Coronary artery (tissue), 2 donors: ENCODE measurements around the gene CCDC85A.

Experiments
- DNase-seq: peaks from one replicate; pipeline ENCODE4 v3.0.0-alpha.2; 2017; ENCODE audit warnings: low spot score
- H3K27ac ChIP-seq, 2 donors: fragments of 200-600 bp; sonication (generic); one replicate each; pipeline ENCODE4 v1.5.1; 2016 to 2019
- H3K4me3 ChIP-seq: fragments of 200-600 bp; sonication (generic); 2 replicates; pipeline ENCODE4 v1.5.1; 2016; ENCODE audit warnings: mild to moderate bottlenecking, moderate library complexity
- CTCF ChIP-seq: fragments of 200-600 bp; sonication (generic); IDR thresholded peaks from one replicate; pipeline ENCODE4 v1.5.1; 2019; ENCODE audit warnings: antibody characterized with exemption

The CCDC85A gene

GRCh38 chr2:56167616-56168562 is 15.9 kb upstream of the CCDC85A start:
- no peak overlapping the region for H3K4me3 ChIP-seq
- H3K27ac ChIP-seq = no peak overlapping the region
- DNase-seq = no peak
- TF ChIP-seq CTCF = no peak

- H3K27ac ChIP-seq = no peak overlapping the region
- no peak for DNase-seq
- TF ChIP-seq CTCF = no peak
- no peak overlapping the region for H3K4me3 ChIP-seq
Observed at GRCh38 chr2:56169521-56169920, 14.3 kb upstream of the CCDC85A start.

GRCh38 chr2:56170504-56170903 is 13.3 kb upstream of the CCDC85A start:
- Histone ChIP-seq H3K4me3 (no peak overlapping the region), H3K27ac (no peak overlapping the region)
- DNase-seq = no peak
- TF ChIP-seq CTCF = no peak

GRCh38 chr2:56170988-56171387 is 12.8 kb upstream of the CCDC85A start:
- H3K4me3 ChIP-seq = no peak overlapping the region
- TF ChIP-seq CTCF = no peak
- no peak for DNase-seq
- H3K27ac ChIP-seq = no peak overlapping the region

- TF ChIP-seq CTCF = no peak
- no peak overlapping the region for H3K27ac ChIP-seq
- no peak overlapping the region for H3K4me3 ChIP-seq
- no peak for DNase-seq
Observed at GRCh38 chr2:56175779-56176178, 8.0 kb upstream of the CCDC85A start.

GRCh38 chr2:56177420-56178220 is 6.2 kb upstream of the CCDC85A start:
- H3K27ac ChIP-seq = no peak overlapping the region
- no peak for TF ChIP-seq CTCF
- DNase-seq = no peak

More at GRCh38 chr2:56177420-56178220, 6.2 kb upstream of the CCDC85A start:
- no peak overlapping the region for H3K4me3 ChIP-seq
